ENCODE measurements around the gene PGBD5.

GRCh38 chr1:230359992-230360668 is 66.0 kb downstream of the PGBD5 start:
- TF ChIP-seq, protein P1, sequence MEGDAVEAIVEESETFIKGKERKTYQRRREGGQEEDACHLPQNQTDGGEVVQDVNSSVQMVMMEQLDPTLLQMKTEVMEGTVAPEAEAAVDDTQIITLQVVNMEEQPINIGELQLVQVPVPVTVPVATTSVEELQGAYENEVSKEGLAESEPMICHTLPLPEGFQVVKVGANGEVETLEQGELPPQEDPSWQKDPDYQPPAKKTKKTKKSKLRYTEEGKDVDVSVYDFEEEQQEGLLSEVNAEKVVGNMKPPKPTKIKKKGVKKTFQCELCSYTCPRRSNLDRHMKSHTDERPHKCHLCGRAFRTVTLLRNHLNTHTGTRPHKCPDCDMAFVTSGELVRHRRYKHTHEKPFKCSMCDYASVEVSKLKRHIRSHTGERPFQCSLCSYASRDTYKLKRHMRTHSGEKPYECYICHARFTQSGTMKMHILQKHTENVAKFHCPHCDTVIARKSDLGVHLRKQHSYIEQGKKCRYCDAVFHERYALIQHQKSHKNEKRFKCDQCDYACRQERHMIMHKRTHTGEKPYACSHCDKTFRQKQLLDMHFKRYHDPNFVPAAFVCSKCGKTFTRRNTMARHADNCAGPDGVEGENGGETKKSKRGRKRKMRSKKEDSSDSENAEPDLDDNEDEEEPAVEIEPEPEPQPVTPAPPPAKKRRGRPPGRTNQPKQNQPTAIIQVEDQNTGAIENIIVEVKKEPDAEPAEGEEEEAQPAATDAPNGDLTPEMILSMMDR (IDR thresholded peaks at IDR 0.05; ENCODE audit: poor library complexity): no peak
- no peak for TF ChIP-seq EZH2 (IDR thresholded peaks at IDR 0.05; ENCODE audit: borderline replicate concordance)
- TF ChIP-seq EZH2phosphoT487 (IDR thresholded peaks at IDR 0.05; ENCODE audit: low read depth, severe bottlenecking, unreplicated experiment): no peak
